Measurements from ENCODE around the gene AMOTL1.
A peak's percentile ranks its signal among the peaks of the same experiment; 100 is the strongest.

AMOTL1 gene

GRCh38 chr11:94767701-94768601 lies at the start of gene AMOTL1:
Gene AMOTL1 (plus strand): TSS chr11:94768356. CDS start chr11:94768512, 156 bp downstream.
- peak; percentile 39 for DNase-seq

- no peak for DNase-seq
Measured at GRCh38 chr11:94719876-94720275, 48.3 kb upstream of the AMOTL1 start.

- no peak for DNase-seq
Measured at GRCh38 chr11:94721565-94722292, 46.4 kb upstream of the AMOTL1 start.

GRCh38 chr11:94722735-94723134 lies 45.4 kb upstream of the AMOTL1 start:
- no peak for DNase-seq

- no peak for DNase-seq
Measured at GRCh38 chr11:94725097-94725496, 43.1 kb upstream of the AMOTL1 start.

- no peak for DNase-seq
Measured at GRCh38 chr11:94727819-94728218, 40.3 kb upstream of the AMOTL1 start.

- no peak for DNase-seq
Measured at GRCh38 chr11:94728541-94728940, 39.6 kb upstream of the AMOTL1 start.

- no peak for DNase-seq
Measured at GRCh38 chr11:94728966-94729751, 39.0 kb upstream of the AMOTL1 start.

- no peak for DNase-seq
Measured at GRCh38 chr11:94730153-94730552, 38.0 kb upstream of the AMOTL1 start.

GRCh38 chr11:94731880-94732601 lies 36.1 kb upstream of the AMOTL1 start:
- no peak for DNase-seq

- no peak for DNase-seq
Measured at GRCh38 chr11:94732617-94733281, 35.4 kb upstream of the AMOTL1 start.

GRCh38 chr11:94734563-94735275 lies 33.4 kb upstream of the AMOTL1 start:
- DNase-seq, result peak; percentile 5

- DNase-seq, result no peak
Measured at GRCh38 chr11:94735907-94736306, 32.2 kb upstream of the AMOTL1 start.

- no peak for DNase-seq
Measured at GRCh38 chr11:94737171-94737611, 31.0 kb upstream of the AMOTL1 start.

- DNase-seq, result no peak
Measured at GRCh38 chr11:94738746-94739145, 29.4 kb upstream of the AMOTL1 start.

- no peak for DNase-seq
Measured at GRCh38 chr11:94739331-94739730, 28.8 kb upstream of the AMOTL1 start.

GRCh38 chr11:94740083-94741021 lies 27.8 kb upstream of the AMOTL1 start:
- DNase-seq, result no peak

- DNase-seq, result peak; percentile 17
Measured at GRCh38 chr11:94741022-94741679, 27.0 kb upstream of the AMOTL1 start.

- DNase-seq, result no peak
Measured at GRCh38 chr11:94742665-94743064, 25.5 kb upstream of the AMOTL1 start.

All from activated CD4-positive, alpha-beta T cell treated with anti-CD3 and anti-CD28 coated beads, Interleukin-2, amount 50 U/mL, for 16 hours (primary cell).